HFFc6 (cell line): ENCODE data around the gene PPFIBP2. TPM values are rescaled to one million over a fixed set of nuclear protein-coding genes. Genes with fewer than 3 reads are reported as not detected.
A peak's percentile ranks its signal among the peaks of the same experiment; 100 is the strongest.

Experiments used
- DNase-seq: peaks from one replicate; pipeline ENCODE4 v3.0.0-alpha.2; 2018
- H3K27ac Mint-ChIP-seq: 2 replicates; pipeline ENCODE4 v1.8.0; 2020; ENCODE audit warnings: mild to moderate bottlenecking, mixed read lengths
- H3K27me3 Mint-ChIP-seq: 2 replicates; pipeline ENCODE4 v1.8.0; 2021; ENCODE audit warnings: mild to moderate bottlenecking, moderate library complexity, mixed read lengths; ENCODE audit not compliant: insufficient read depth
- H3K36me3 Mint-ChIP-seq: 2 replicates; pipeline ENCODE4 v1.8.0; 2021; ENCODE audit warnings: low read depth, mixed read lengths
- H3K4me1 Mint-ChIP-seq: 2 replicates; pipeline ENCODE4 v1.8.0; 2020; ENCODE audit warnings: low read depth, mixed read lengths
- H3K4me3 Mint-ChIP-seq: 2 replicates; pipeline ENCODE4 v1.8.0; 2020; ENCODE audit warnings: mild to moderate bottlenecking, moderate library complexity, mixed read lengths
- H3K9me3 Mint-ChIP-seq: 2 replicates; pipeline ENCODE4 v1.8.0; 2020; ENCODE audit warnings: mild to moderate bottlenecking, mixed read lengths
- total RNA-seq, 6 experiments: library from RNA; stranded (reverse); fragmentation: NEBNext Ultra II Directional; extraction: Animal tissue kit (Norgen Biotek cat#: 25700); gene quantifications; 2 replicates in 1 of 6; 3 replicates in 5 of 6; pipeline ENCODE4 v1.2.3, GENCODE V29; 2021
- TF ChIP-seq, protein P1 (sequence below): fragments of 200-600 bp; sonication (generic); IDR thresholded peaks from 2 replicates; pipeline ENCODE4 v1.5.0; 2021; ENCODE audit warnings: antibody characterized with exemption, mild to moderate bottlenecking

The PPFIBP2 gene
- total RNA-seq, 6 experiments from 2014 or later, result 6.0 to 8.5 (median 7.3) TPM

- no peak for DNase-seq
- TF ChIP-seq, protein P1, sequence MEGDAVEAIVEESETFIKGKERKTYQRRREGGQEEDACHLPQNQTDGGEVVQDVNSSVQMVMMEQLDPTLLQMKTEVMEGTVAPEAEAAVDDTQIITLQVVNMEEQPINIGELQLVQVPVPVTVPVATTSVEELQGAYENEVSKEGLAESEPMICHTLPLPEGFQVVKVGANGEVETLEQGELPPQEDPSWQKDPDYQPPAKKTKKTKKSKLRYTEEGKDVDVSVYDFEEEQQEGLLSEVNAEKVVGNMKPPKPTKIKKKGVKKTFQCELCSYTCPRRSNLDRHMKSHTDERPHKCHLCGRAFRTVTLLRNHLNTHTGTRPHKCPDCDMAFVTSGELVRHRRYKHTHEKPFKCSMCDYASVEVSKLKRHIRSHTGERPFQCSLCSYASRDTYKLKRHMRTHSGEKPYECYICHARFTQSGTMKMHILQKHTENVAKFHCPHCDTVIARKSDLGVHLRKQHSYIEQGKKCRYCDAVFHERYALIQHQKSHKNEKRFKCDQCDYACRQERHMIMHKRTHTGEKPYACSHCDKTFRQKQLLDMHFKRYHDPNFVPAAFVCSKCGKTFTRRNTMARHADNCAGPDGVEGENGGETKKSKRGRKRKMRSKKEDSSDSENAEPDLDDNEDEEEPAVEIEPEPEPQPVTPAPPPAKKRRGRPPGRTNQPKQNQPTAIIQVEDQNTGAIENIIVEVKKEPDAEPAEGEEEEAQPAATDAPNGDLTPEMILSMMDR, result no peak
- Mint-ChIP-seq H3K4me1 (peaks cover 22% of the 10 kb centered on the region), H3K9me3 (no peaks in the 10 kb centered on the region), H3K4me3 (no peak overlapping the region), H3K36me3 (no peaks in the 10 kb centered on the region), H3K27ac (no peak overlapping the region), H3K27me3 (no peaks in the 10 kb centered on the region)
These were observed 90.6 kb downstream of the PPFIBP2 start for GRCh38 chr11:7604331-7604955.

- no peaks in the 10 kb centered on the region for H3K27me3 Mint-ChIP-seq
- H3K36me3 Mint-ChIP-seq, result no peaks in the 10 kb centered on the region
- TF ChIP-seq, protein P1, result no peak
- no peak overlapping the region for H3K27ac Mint-ChIP-seq
- H3K9me3 Mint-ChIP-seq, result no peaks in the 10 kb centered on the region
- peak; percentile 15 for DNase-seq
- H3K4me3 Mint-ChIP-seq, result no peak overlapping the region
- peaks cover 18% of the 10 kb centered on the region for H3K4me1 Mint-ChIP-seq
These were observed 91.6 kb downstream of the PPFIBP2 start for GRCh38 chr11:7605186-7605943.

GRCh38 chr11:7606496-7606895 lies 92.7 kb downstream of the PPFIBP2 start:
- Mint-ChIP-seq H3K27ac (no peak overlapping the region), H3K4me3 (no peak overlapping the region), H3K36me3 (peaks cover 6% of the 10 kb centered on the region; the same call in 1 of the 2 replicates), H3K4me1 (peaks cover 14% of the 10 kb centered on the region), H3K9me3 (no peaks in the 10 kb centered on the region), H3K27me3 (no peaks in the 10 kb centered on the region)
- no peak for DNase-seq
- TF ChIP-seq, protein P1, result no peak

- H3K4me3 Mint-ChIP-seq, result no peak overlapping the region
- no peak for DNase-seq
- H3K27me3 Mint-ChIP-seq, result no peaks in the 10 kb centered on the region
- H3K4me1 Mint-ChIP-seq, result peaks cover 36% of the 10 kb centered on the region
- H3K27ac Mint-ChIP-seq, result no peak overlapping the region
- TF ChIP-seq, protein P1, result no peak
- H3K9me3 Mint-ChIP-seq, result no peaks in the 10 kb centered on the region
- H3K36me3 Mint-ChIP-seq, result peaks cover 9% of the 10 kb centered on the region; the same call in 1 of the 2 replicates
These were observed 95.2 kb downstream of the PPFIBP2 start for GRCh38 chr11:7609015-7609414.

DNA sequence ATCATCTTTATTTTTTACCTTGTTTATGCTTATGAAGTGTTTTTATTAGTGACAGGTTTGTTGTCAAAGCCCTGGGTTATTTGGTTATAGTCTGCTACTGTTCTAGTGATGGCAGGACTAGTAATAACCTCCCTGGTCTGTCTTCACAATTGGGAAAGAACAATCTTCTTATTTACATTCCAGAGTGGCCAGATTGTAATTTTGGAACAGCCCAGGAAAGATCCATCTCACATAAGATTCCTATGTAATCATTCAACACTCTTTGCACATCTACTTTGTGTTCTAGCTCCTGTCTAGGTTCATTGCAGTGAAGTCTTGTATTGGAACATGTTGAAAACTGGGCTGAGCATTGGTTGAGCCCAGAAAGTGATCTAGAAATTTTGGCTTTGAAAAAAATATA lies 95.7 kb downstream of the PPFIBP2 start:
- no peaks in the 10 kb centered on the region for H3K27me3 Mint-ChIP-seq
- no peaks in the 10 kb centered on the region for H3K9me3 Mint-ChIP-seq
- TF ChIP-seq, protein P1, result no peak
- no peak overlapping the region for H3K27ac Mint-ChIP-seq
- H3K4me1 Mint-ChIP-seq, result peaks cover 36% of the 10 kb centered on the region
- no peak for DNase-seq
- no peak overlapping the region for H3K4me3 Mint-ChIP-seq
- peaks cover 9% of the 10 kb centered on the region; the same call in 1 of the 2 replicates for H3K36me3 Mint-ChIP-seq
